Skeletal muscle satellite cell (primary cell): Measurements from ENCODE around the gene PLD4.
"Not testable (repeated sequence)": the region's sequence is repeated elsewhere in the genome, so short reads cannot be mapped to it uniquely, and the experiment has no call there.

Experiments used
- H3K27me3 ChIP-seq: 2 replicates; pipeline ENCODE4 v1.7.0; 2013; ENCODE audit warnings: low read length; ENCODE audit not compliant: control insufficient read depth, insufficient read depth
- H3K36me3 ChIP-seq: 2 replicates; pipeline ENCODE4 v1.7.0; 2013; ENCODE audit warnings: mild to moderate bottlenecking, control low read depth, low read length; ENCODE audit not compliant: insufficient read depth
- H3K4me1 ChIP-seq: 2 replicates; pipeline ENCODE4 v1.7.0; 2013; ENCODE audit warnings: low read length; ENCODE audit not compliant: control insufficient read depth, insufficient read depth
- H3K4me2 ChIP-seq: 2 replicates; pipeline ENCODE4 v1.7.0; 2013; ENCODE audit warnings: mild to moderate bottlenecking, low read length
- H3K4me3 ChIP-seq: 2 replicates; pipeline ENCODE4 v1.7.0; 2013; ENCODE audit warnings: low read length
- H3K9ac ChIP-seq: 2 replicates; pipeline ENCODE4 v1.7.0; 2013; ENCODE audit warnings: mild to moderate bottlenecking, low read depth, low read length, moderate library complexity
- H3K9me3 ChIP-seq: replicated peaks from 2 replicates; pipeline ENCODE4 v1.7.0; 2013; ENCODE audit warnings: mild to moderate bottlenecking, control low read depth, low read length

Gene PLD4

GRCh38 chr14:104888489-104889374 lies 35.9 kb upstream of the PLD4 start:
- Histone ChIP-seq H3K4me2 (no peak overlapping the region), H3K9me3 (no peaks in the 10 kb centered on the region), H3K4me1 (no peaks in the 10 kb centered on the region), H3K27me3 (no peaks in the 10 kb centered on the region), H3K4me3 (no peak overlapping the region), H3K9ac (no peak overlapping the region), H3K36me3 (peaks cover 37% of the 10 kb centered on the region)

- peaks cover 34% of the 10 kb centered on the region for H3K36me3 ChIP-seq
Measured at GRCh38 chr14:104889375-104889757, 35.3 kb upstream of the PLD4 start.

GRCh38 chr14:104890292-104890691 lies 34.4 kb upstream of the PLD4 start:
- not testable (repeated sequence) for H3K4me1 ChIP-seq, H3K4me3 ChIP-seq, H3K9me3 ChIP-seq, H3K4me2 ChIP-seq, H3K9ac ChIP-seq, H3K27me3 ChIP-seq
- H3K36me3 ChIP-seq: peaks cover 34% of the 10 kb centered on the region

More at GRCh38 chr14:104889375-104889757, 35.3 kb upstream of the PLD4 start:
- H3K9me3 ChIP-seq: no peaks in the 10 kb centered on the region
- H3K4me1 ChIP-seq: no peaks in the 10 kb centered on the region
- H3K27me3 ChIP-seq: no peaks in the 10 kb centered on the region
- no peak overlapping the region for H3K4me2 ChIP-seq
- H3K9ac ChIP-seq: no peak overlapping the region
- no peak overlapping the region for H3K4me3 ChIP-seq

- no peak overlapping the region for H3K4me3 ChIP-seq
- H3K9me3 ChIP-seq: no peaks in the 10 kb centered on the region
- no peak overlapping the region for H3K9ac ChIP-seq
- peaks cover 26% of the 10 kb centered on the region for H3K36me3 ChIP-seq
- H3K27me3 ChIP-seq: no peaks in the 10 kb centered on the region
- H3K4me2 ChIP-seq: no peak overlapping the region
- H3K4me1 ChIP-seq: no peaks in the 10 kb centered on the region
Measured at GRCh38 chr14:104891121-104891551, 33.5 kb upstream of the PLD4 start.

GRCh38 chr14:104891664-104892530 lies 32.8 kb upstream of the PLD4 start:
- no peak overlapping the region for H3K4me2 ChIP-seq
- H3K9me3 ChIP-seq: no peaks in the 10 kb centered on the region
- H3K4me3 ChIP-seq: no peak overlapping the region
- no peaks in the 10 kb centered on the region for H3K27me3 ChIP-seq
- H3K4me1 ChIP-seq: no peaks in the 10 kb centered on the region
- H3K36me3 ChIP-seq: peaks cover 21% of the 10 kb centered on the region
- H3K9ac ChIP-seq: no peak overlapping the region

- H3K9me3 ChIP-seq: no peaks in the 10 kb centered on the region
- peaks cover 14% of the 10 kb centered on the region for H3K36me3 ChIP-seq
- no peaks in the 10 kb centered on the region for H3K27me3 ChIP-seq
- no peak overlapping the region for H3K9ac ChIP-seq
- no peak overlapping the region for H3K4me2 ChIP-seq
- H3K4me1 ChIP-seq: no peaks in the 10 kb centered on the region
- no peak overlapping the region for H3K4me3 ChIP-seq
Measured at GRCh38 chr14:104892531-104893434, 31.9 kb upstream of the PLD4 start.

- Histone ChIP-seq H3K9ac (no peak overlapping the region), H3K36me3 (peaks cover 6% of the 10 kb centered on the region), H3K4me2 (no peak overlapping the region), H3K27me3 (no peaks in the 10 kb centered on the region), H3K4me3 (no peak overlapping the region), H3K9me3 (no peaks in the 10 kb centered on the region), H3K4me1 (no peaks in the 10 kb centered on the region)
Measured at GRCh38 chr14:104893435-104894207, 31.1 kb upstream of the PLD4 start.

GRCh38 chr14:104894331-104895206 lies 30.1 kb upstream of the PLD4 start:
- no peak overlapping the region for H3K9ac ChIP-seq
- H3K4me2 ChIP-seq: no peak overlapping the region
- H3K27me3 ChIP-seq: no peaks in the 10 kb centered on the region
- H3K4me1 ChIP-seq: no peaks in the 10 kb centered on the region
- H3K9me3 ChIP-seq: no peaks in the 10 kb centered on the region
- no peak overlapping the region for H3K4me3 ChIP-seq
- H3K36me3 ChIP-seq: peaks cover 4% of the 10 kb centered on the region

GRCh38 chr14:104895207-104895785 lies 29.4 kb upstream of the PLD4 start:
- no peaks in the 10 kb centered on the region for H3K4me1 ChIP-seq
- H3K4me3 ChIP-seq: no peak overlapping the region
- H3K36me3 ChIP-seq: peaks cover 4% of the 10 kb centered on the region
- no peak overlapping the region for H3K4me2 ChIP-seq
- H3K9me3 ChIP-seq: no peaks in the 10 kb centered on the region
- H3K9ac ChIP-seq: no peak overlapping the region
- H3K27me3 ChIP-seq: peaks cover 4% of the 10 kb centered on the region
